ENCODE data around the gene DVL2.

GRCh38 chr17:7207120-7208001 is 27.0 kb downstream of the DVL2 start:
- TF ChIP-seq CTCF (IDR thresholded peaks at IDR 0.05): no peak
- no peak for TF ChIP-seq POLR2A (IDR thresholded peaks at IDR 0.05)
- no peak for TF ChIP-seq POLR2AphosphoS5 (IDR thresholded peaks at IDR 0.05)
- TF ChIP-seq EP300 (IDR thresholded peaks at IDR 0.05; ENCODE audit: low read depth): no peak
